ENCODE results near the gene DBN1. TPM values are rescaled to one million over a fixed set of nuclear protein-coding genes. Genes with fewer than 3 reads are reported as not detected.

The DBN1 gene
- total and polyA plus RNA-seq, 2 donors (not counting 3 experiments of a cell fraction or from before 2014, with no cell fraction given), result 198 to 336 TPM

- DNase-seq (ENCODE audit: low read depth, low spot score) (no peak), FAIRE-seq (no peak)
- CTCF ChIA-PET, result interaction anchor here (3.8 kb wide), 1 partner anchor 12 kb away, joined by 22 read pairs; no protein-coding TSS in a partner anchor
- Histone ChIP-seq H3K4me1 (ENCODE audit: control insufficient read depth, extremely low read depth, insufficient read depth, low read length) (peaks cover 15% of the 10 kb centered on the region), H3K27ac (ENCODE audit: insufficient read depth, low read depth, low read length) (no peak overlapping the region), H3K9me3 (replicated peaks; ENCODE audit: control insufficient read depth, insufficient read depth, low read length) (no peaks in the 10 kb centered on the region), H3K36me3 (ENCODE audit: control insufficient read depth in 2 of 2, extremely low read depth in 1 of 2, insufficient read depth in 2 of 2, low read length in 2 of 2) (peaks cover 9 to 42% of the 10 kb centered on the region in 2 experiments), H3K4me2 (ENCODE audit: insufficient read depth, low read length) (no peak overlapping the region), H3K4me3 (replicated peaks in 1 of 3; ENCODE audit: insufficient read depth in 1 of 3, low read depth in 1 of 3, low read length in 3 of 3) (no peak overlapping the region), H4K20me1 (replicated peaks; ENCODE audit: control insufficient read depth, extremely low read depth, insufficient read depth, low read length) (no peaks in the 10 kb centered on the region), H3K79me2 (ENCODE audit: control insufficient read depth, insufficient read depth, low read length) (peaks cover 14% of the 10 kb centered on the region), H2AFZ (ENCODE audit: low read depth, low read length) (no peak overlapping the region), H3K9ac (replicated peaks; ENCODE audit: extremely low read depth, insufficient read depth, low read length) (no peak overlapping the region), H3K9me1 (replicated peaks; ENCODE audit: control insufficient read depth, extremely low read depth, insufficient read depth, low read length) (no peaks in the 10 kb centered on the region), H3K27me3 (ENCODE audit: control insufficient read depth in 2 of 2, insufficient read depth in 2 of 2, low read length in 2 of 2) (no peaks in the 10 kb centered on the region)
- dilution Hi-C loops (cut with MboI; ENCODE audit: extremely low pct_ligation_motif_present, low sequenced_read_pairs) (no loop called here), intact Hi-C loops (cut with micrococcal nuclease) (no loop called here)
- TF ChIP-seq POLR2A (IDR thresholded peaks at IDR 0.05; ENCODE audit: low read depth, low read length) (no peak), FOS (IDR thresholded peaks at IDR 0.05; ENCODE audit: borderline replicate concordance, insufficient read depth, low read length) (no peak), GATA2 (IDR thresholded peaks at IDR 0.05; ENCODE audit: insufficient read depth, insufficient read length, low read depth, low read length) (no peak), CTCF (IDR thresholded peaks at IDR 0.05; ENCODE audit: extremely low read depth in 1 of 2, insufficient read depth in 1 of 2, low read depth in 1 of 2, low read length in 2 of 2) (no peak), POLR2AphosphoS5 (IDR thresholded peaks at IDR 0.05; ENCODE audit: insufficient read depth, low read depth, low read length) (no peak), MYC (IDR thresholded peaks at IDR 0.05; ENCODE audit: low read depth, low read length) (no peak), EZH2 (IDR thresholded peaks at IDR 0.05; ENCODE audit: borderline replicate concordance, low read depth, low read length, severe bottlenecking) (no peak), JUN (IDR thresholded peaks at IDR 0.05; ENCODE audit: borderline replicate concordance, insufficient read depth, insufficient read length, low read depth) (no peak)
- TF ChIP-seq, protein P1, sequence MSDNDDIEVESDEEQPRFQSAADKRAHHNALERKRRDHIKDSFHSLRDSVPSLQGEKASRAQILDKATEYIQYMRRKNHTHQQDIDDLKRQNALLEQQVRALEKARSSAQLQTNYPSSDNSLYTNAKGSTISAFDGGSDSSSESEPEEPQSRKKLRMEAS (IDR thresholded peaks at IDR 0.05; ENCODE audit: insufficient read depth, insufficient read length), result no peak
- BruUV-seq (replicated peaks), result TSS peak; percentile 13
- POLR2A ChIA-PET, result no interaction called here
Observed at GRCh38 chr5:177511796-177512675, 38.6 kb upstream of the DBN1 start.
